H9 (cell line): Measurements from ENCODE around the gene CACNA2D3. TPM values are rescaled to one million over a fixed set of nuclear protein-coding genes. Genes with fewer than 3 reads are reported as not detected.

Experiments used
- DNase-seq: peaks from one replicate; pipeline ENCODE4 v3.0.0-alpha.2; 2017
- H2AFZ ChIP-seq: one replicate; pipeline ENCODE4 v1.6.1; 2013; ENCODE audit warnings: mild to moderate bottlenecking, low read length, control low read depth, moderate library complexity
- H2AK5ac ChIP-seq: 2 replicates; pipeline ENCODE4 v1.6.1; 2013; ENCODE audit warnings: low read length, control low read depth, mixed read lengths; ENCODE audit not compliant: insufficient read length
- H2BK120ac ChIP-seq: one replicate; pipeline ENCODE4 v1.6.1; 2013; ENCODE audit warnings: low read depth, mild to moderate bottlenecking, low read length, control low read depth, inconsistent platforms; ENCODE audit not compliant: poor library complexity, severe bottlenecking
- H2BK12ac ChIP-seq: 2 replicates; pipeline ENCODE4 v1.6.1; 2013; ENCODE audit warnings: low read length, control low read depth, mixed read lengths, low read depth; ENCODE audit not compliant: insufficient read length
- H2BK15ac ChIP-seq: 2 replicates; pipeline ENCODE4 v1.6.1; 2013; ENCODE audit warnings: low read depth, low read length, control low read depth
- H2BK20ac ChIP-seq: one replicate; pipeline ENCODE4 v1.6.1; 2013; ENCODE audit warnings: low read depth, mild to moderate bottlenecking, low read length, control low read depth, inconsistent platforms; ENCODE audit not compliant: poor library complexity, severe bottlenecking
- H2BK5ac ChIP-seq: 2 replicates; pipeline ENCODE4 v1.6.1; 2013; ENCODE audit warnings: low read length, control low read depth, mixed read lengths; ENCODE audit not compliant: insufficient read length
- H3K14ac ChIP-seq: 2 replicates; pipeline ENCODE4 v1.6.1; 2013; ENCODE audit warnings: low read length, control low read depth; ENCODE audit not compliant: insufficient read depth
- H3K18ac ChIP-seq: 2 replicates; pipeline ENCODE4 v1.6.1; 2013; ENCODE audit warnings: low read depth, mild to moderate bottlenecking, mixed read lengths, low read length, control low read depth; ENCODE audit not compliant: insufficient read length
- H3K23ac ChIP-seq: 2 replicates; pipeline ENCODE4 v1.6.1; 2013; ENCODE audit warnings: low read length, control low read depth, mixed read lengths, low read depth; ENCODE audit not compliant: insufficient read length
- H3K23me2 ChIP-seq: 2 replicates; pipeline ENCODE4 v1.6.1; 2013; ENCODE audit warnings: low read depth, mild to moderate bottlenecking, mixed read lengths, low read length, control low read depth; ENCODE audit not compliant: insufficient read length, poor library complexity, severe bottlenecking
- H3K27ac ChIP-seq: 2 replicates; pipeline ENCODE4 v1.5.1; 2013; ENCODE audit warnings: low read length, control low read depth, mixed read lengths, low read depth; ENCODE audit not compliant: insufficient read length
- H3K27me3 ChIP-seq: 2 replicates; pipeline ENCODE4 v1.6.1; 2013; ENCODE audit warnings: low read length, control low read depth, inconsistent platforms; ENCODE audit not compliant: insufficient read depth
- H3K4ac ChIP-seq: 2 replicates; pipeline ENCODE4 v1.6.1; 2013; ENCODE audit warnings: low read depth, mild to moderate bottlenecking, control low read depth, inconsistent platforms, low read length, moderate library complexity
- H3K4me1 ChIP-seq: 2 replicates; pipeline ENCODE4 v1.6.1; 2013; ENCODE audit warnings: low read length, control low read depth, inconsistent platforms; ENCODE audit not compliant: insufficient read depth
- H3K4me2 ChIP-seq: 2 replicates; pipeline ENCODE4 v1.6.1; 2013; ENCODE audit warnings: low read length, control low read depth, mixed read lengths; ENCODE audit not compliant: insufficient read length, insufficient read depth
- H3K56ac ChIP-seq: 2 replicates; pipeline ENCODE4 v1.6.1; 2013; ENCODE audit warnings: low read depth, mild to moderate bottlenecking, mixed read lengths, low read length, control low read depth; ENCODE audit not compliant: insufficient read length
- H3K79me1 ChIP-seq: 2 replicates; pipeline ENCODE4 v1.6.1; 2013; ENCODE audit warnings: low read depth, mild to moderate bottlenecking, moderate library complexity, low read length, control low read depth, inconsistent platforms; ENCODE audit not compliant: insufficient read depth, poor library complexity, severe bottlenecking
- H3K79me2 ChIP-seq: 2 replicates; pipeline ENCODE4 v1.6.1; 2013; ENCODE audit warnings: low read length, control low read depth, inconsistent platforms; ENCODE audit not compliant: insufficient read depth
- H3K9ac ChIP-seq: 2 replicates; pipeline ENCODE4 v1.6.1; 2013; ENCODE audit warnings: low read length, control low read depth, mixed read lengths; ENCODE audit not compliant: insufficient read length; ENCODE audit errors: extremely low read depth
- H3K9me3 ChIP-seq: one replicate; pipeline ENCODE4 v1.6.1; 2013; ENCODE audit warnings: low read depth, low read length, inconsistent platforms; ENCODE audit not compliant: control insufficient read depth
- H3T11ph ChIP-seq: one replicate; pipeline ENCODE4 v1.6.1; 2013; ENCODE audit warnings: mild to moderate bottlenecking, low read length, control low read depth, inconsistent platforms
- H4K20me1 ChIP-seq: one replicate; pipeline ENCODE4 v1.6.1; 2013; ENCODE audit not compliant: control insufficient read depth, insufficient read length, insufficient read depth
- H4K5ac ChIP-seq: 2 replicates; pipeline ENCODE4 v1.6.1; 2013; ENCODE audit warnings: low read depth, mild to moderate bottlenecking, mixed read lengths, low read length, control low read depth; ENCODE audit not compliant: insufficient read length
- H4K8ac ChIP-seq: replicated peaks from 2 replicates; pipeline ENCODE4 v1.6.1; 2013; ENCODE audit warnings: low read length, control low read depth, mixed read lengths, low read depth; ENCODE audit not compliant: insufficient read length
- H4K91ac ChIP-seq: 2 replicates; pipeline ENCODE4 v1.6.1; 2013; ENCODE audit warnings: low read depth, mild to moderate bottlenecking, moderate library complexity, mixed read lengths, low read length, control low read depth; ENCODE audit not compliant: insufficient read length
- H3K27ac Mint-ChIP-seq, 3 experiments: 2 replicates in 2 of 3; 3 replicates in 1 of 3; pipeline ENCODE4 v1.8.0; 2020 to 2021; ENCODE audit warnings: mixed read lengths in 3 of 3, mild to moderate bottlenecking in 1 of 3, moderate library complexity in 1 of 3
- H3K27me3 Mint-ChIP-seq: 2 replicates; pipeline ENCODE4 v1.8.0; 2021; ENCODE audit warnings: low read depth, mild to moderate bottlenecking, moderate library complexity, mixed read lengths
- H3K36me3 Mint-ChIP-seq, 3 experiments: 2 replicates in 2 of 3; 3 replicates in 1 of 3; pipeline ENCODE4 v1.8.0; 2020 to 2021; ENCODE audit warnings: low read depth in 3 of 3, mixed read lengths in 3 of 3; ENCODE audit not compliant: insufficient read depth in 1 of 3
- H3K4me1 Mint-ChIP-seq, 2 experiments: 2 replicates each; pipeline ENCODE4 v1.8.0; 2020; ENCODE audit warnings: mixed read lengths in 2 of 2
- H3K4me3 Mint-ChIP-seq, 2 experiments: 2 replicates in 1 of 2; 3 replicates in 1 of 2; pipeline ENCODE4 v1.8.0; 2020 to 2021; ENCODE audit warnings: mild to moderate bottlenecking in 2 of 2, mixed read lengths in 2 of 2, moderate library complexity in 1 of 2
- H3K9me3 Mint-ChIP-seq, 2 experiments: 2 replicates in 1 of 2; 3 replicates in 1 of 2; pipeline ENCODE4 v1.8.0; 2020; ENCODE audit warnings: mild to moderate bottlenecking in 2 of 2, mixed read lengths in 2 of 2, moderate library complexity in 1 of 2
- WGBS: extraction: QIAGEN DNeasy Blood & Tissue Kit; methylation state at CpG from one replicate; pipeline ENCODE4 v1.1.7; 2013; ENCODE audit warnings: missing lambda C conversion rate, low lambda C conversion rate, mixed read lengths; ENCODE audit not compliant: insufficient read length; ENCODE audit errors: extremely low coverage; 5-methylcytosine and 5-hydroxymethylcytosine counted together
- total RNA-seq: library from RNA; stranded (reverse); gene quantifications from 2 replicates; pipeline ENCODE4 v1.2.1, GENCODE V29; 2021
- TF ChIP-seq, protein P1 (sequence below): fragments of 200-600 bp; sonication (generic); conservative IDR thresholded peaks from 3 replicates; pipeline ENCODE4 v1.8.0; 2021; ENCODE audit warnings: antibody characterized with exemption, mild to moderate bottlenecking

The CACNA2D3 gene
- total RNA-seq, 1 experiment from 2014 or later = 3.2 TPM

DNA sequence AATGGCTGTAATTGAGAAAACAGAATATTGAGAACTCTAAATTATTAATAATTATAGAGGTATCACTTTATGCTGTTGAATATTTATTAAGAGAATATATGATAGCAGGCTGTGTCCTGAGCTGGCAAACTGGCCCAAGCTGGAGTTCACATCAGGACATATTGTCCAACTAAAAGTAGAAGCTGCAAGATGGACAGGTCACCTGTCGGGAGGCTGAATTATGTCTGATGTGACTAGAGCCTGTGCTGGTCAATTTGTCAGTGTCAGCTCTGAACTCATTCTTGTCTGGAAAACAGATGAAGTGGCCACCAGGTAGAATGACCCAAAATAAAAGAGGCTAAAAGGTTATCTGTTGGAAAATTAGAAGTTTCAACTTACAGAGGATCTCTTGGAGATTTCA lies 413.3 kb downstream of the CACNA2D3 start:
- Histone ChIP-seq H3K27me3 (no peaks in the 10 kb centered on the region), H4K91ac (no peak overlapping the region), H3K9me3 (no peaks in the 10 kb centered on the region), H3K4me1 (no peaks in the 10 kb centered on the region), H4K8ac (no peak overlapping the region), H3K79me2 (no peaks in the 10 kb centered on the region), H4K5ac (no peak overlapping the region), H4K20me1 (no peaks in the 10 kb centered on the region), H3K79me1 (no peaks in the 10 kb centered on the region), H2BK120ac (no peak overlapping the region), H2AFZ (no peak overlapping the region), H3K27ac (no peak overlapping the region), H3K18ac (no peak overlapping the region), H2BK12ac (no peak overlapping the region), H3K23ac (no peak overlapping the region), H2BK15ac (no peak overlapping the region), H3K4ac (no peak overlapping the region), H3K56ac (no peak overlapping the region), H3K4me2 (no peak overlapping the region), H2BK5ac (no peak overlapping the region), H3T11ph (no peak overlapping the region), H3K14ac (no peak overlapping the region), H2BK20ac (no peak overlapping the region), H2AK5ac (no peak overlapping the region), H3K9ac (no peak overlapping the region), H3K23me2 (no peaks in the 10 kb centered on the region)
- no peak for DNase-seq
- WGBS = no CpG with 5 or more reads among the region's 1 CpG
- no peak overlapping the region for H3K4me3 Mint-ChIP-seq
- TF ChIP-seq, protein P1, sequence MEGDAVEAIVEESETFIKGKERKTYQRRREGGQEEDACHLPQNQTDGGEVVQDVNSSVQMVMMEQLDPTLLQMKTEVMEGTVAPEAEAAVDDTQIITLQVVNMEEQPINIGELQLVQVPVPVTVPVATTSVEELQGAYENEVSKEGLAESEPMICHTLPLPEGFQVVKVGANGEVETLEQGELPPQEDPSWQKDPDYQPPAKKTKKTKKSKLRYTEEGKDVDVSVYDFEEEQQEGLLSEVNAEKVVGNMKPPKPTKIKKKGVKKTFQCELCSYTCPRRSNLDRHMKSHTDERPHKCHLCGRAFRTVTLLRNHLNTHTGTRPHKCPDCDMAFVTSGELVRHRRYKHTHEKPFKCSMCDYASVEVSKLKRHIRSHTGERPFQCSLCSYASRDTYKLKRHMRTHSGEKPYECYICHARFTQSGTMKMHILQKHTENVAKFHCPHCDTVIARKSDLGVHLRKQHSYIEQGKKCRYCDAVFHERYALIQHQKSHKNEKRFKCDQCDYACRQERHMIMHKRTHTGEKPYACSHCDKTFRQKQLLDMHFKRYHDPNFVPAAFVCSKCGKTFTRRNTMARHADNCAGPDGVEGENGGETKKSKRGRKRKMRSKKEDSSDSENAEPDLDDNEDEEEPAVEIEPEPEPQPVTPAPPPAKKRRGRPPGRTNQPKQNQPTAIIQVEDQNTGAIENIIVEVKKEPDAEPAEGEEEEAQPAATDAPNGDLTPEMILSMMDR = no peak
- no peaks in the 10 kb centered on the region for H3K36me3 Mint-ChIP-seq
- H3K27ac Mint-ChIP-seq = no peak overlapping the region
- peaks cover 3% of the 10 kb centered on the region in 2 experiments for H3K4me1 Mint-ChIP-seq
- H3K27me3 Mint-ChIP-seq = peaks cover 1% of the 10 kb centered on the region; the same call in 1 of the 2 replicates
- no peaks in the 10 kb centered on the region; a peak in 1 of 5 replicates for H3K9me3 Mint-ChIP-seq
